Measurements from ENCODE around the gene DENND1A. TPM values are rescaled to one million over a fixed set of nuclear protein-coding genes. Genes with fewer than 3 reads are reported as not detected.
A peak's percentile ranks its signal among the peaks of the same experiment; 100 is the strongest.
"Not testable (repeated sequence)": the region's sequence is repeated elsewhere in the genome, so short reads cannot be mapped to it uniquely, and the experiment has no call there.

DENND1A gene
- total RNA-seq, 1 donor from 2014 or later = 13.9 TPM

DNA sequence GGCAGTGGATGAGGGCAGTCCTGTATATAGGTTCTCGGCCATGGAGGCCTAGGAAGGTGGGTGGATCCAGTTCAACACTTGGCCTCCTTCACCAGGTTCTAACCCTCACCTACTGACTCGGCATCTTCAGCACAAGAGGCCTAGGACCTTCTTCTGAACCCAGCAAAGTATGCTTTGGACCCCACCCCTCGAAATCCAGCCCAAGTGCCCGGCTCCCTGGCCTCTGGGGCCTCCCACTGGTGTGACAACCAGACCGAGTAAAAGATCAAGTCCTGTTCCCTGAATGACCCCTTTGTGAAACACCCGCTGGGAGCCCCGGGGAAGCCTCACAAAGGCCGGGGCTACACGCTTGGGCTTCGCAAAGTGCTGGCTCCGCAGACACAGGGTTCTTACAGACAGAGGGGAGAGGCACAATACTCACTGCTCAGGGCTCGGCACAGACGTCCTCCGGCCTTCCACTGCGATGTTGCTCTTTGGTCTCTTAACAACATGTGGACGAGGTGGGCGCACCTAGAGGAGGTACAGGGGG, 526.9 kb downstream of the DENND1A start:
- Mint-ChIP-seq H3K36me3 (ENCODE audit: unreplicated experiment) (no peaks in the 10 kb centered on the region), H3K4me1 (ENCODE audit: low read depth, unreplicated experiment) (peaks cover 20% of the 10 kb centered on the region), H3K9me3 (ENCODE audit: unreplicated experiment) (peaks cover 6% of the 10 kb centered on the region), H3K4me3 (ENCODE audit: unreplicated experiment) (no peak overlapping the region), H3K27ac (ENCODE audit: unreplicated experiment) (no peak overlapping the region), H3K27me3 (ENCODE audit: unreplicated experiment) (peaks cover 2% of the 10 kb centered on the region)
- no peak for TF ChIP-seq CTCF (IDR thresholded peaks at IDR 0.05; ENCODE audit: partially characterized antibody, unreplicated experiment)
- no peak for DNase-seq

- peak; percentile 69 for DNase-seq
- peak; percentile 77 for TF ChIP-seq CTCF (IDR thresholded peaks at IDR 0.05; ENCODE audit: partially characterized antibody, unreplicated experiment)
- Mint-ChIP-seq H3K27ac (ENCODE audit: unreplicated experiment) (peak overlapping the region; percentile 38), H3K36me3 (ENCODE audit: unreplicated experiment) (no peaks in the 10 kb centered on the region), H3K4me1 (ENCODE audit: low read depth, unreplicated experiment) (peaks cover 15% of the 10 kb centered on the region), H3K27me3 (ENCODE audit: unreplicated experiment) (peaks cover 2% of the 10 kb centered on the region), H3K9me3 (ENCODE audit: unreplicated experiment) (peaks cover 3% of the 10 kb centered on the region), H3K4me3 (ENCODE audit: unreplicated experiment) (no peak overlapping the region)
Observed at GRCh38 chr9:123401879-123402513, 527.9 kb downstream of the DENND1A start.

GRCh38 chr9:123400926-123401503, 528.9 kb downstream of the DENND1A start:
- no peak overlapping the region for H3K4me3 Mint-ChIP-seq (ENCODE audit: unreplicated experiment)
- DNase-seq = no peak
- no peak for TF ChIP-seq CTCF (IDR thresholded peaks at IDR 0.05; ENCODE audit: partially characterized antibody, unreplicated experiment)
- H3K27ac Mint-ChIP-seq (ENCODE audit: unreplicated experiment) = no peak overlapping the region
- H3K4me1 Mint-ChIP-seq (ENCODE audit: low read depth, unreplicated experiment) = peaks cover 13% of the 10 kb centered on the region
- H3K27me3 Mint-ChIP-seq (ENCODE audit: unreplicated experiment) = peaks cover 2% of the 10 kb centered on the region
- H3K9me3 Mint-ChIP-seq (ENCODE audit: unreplicated experiment) = peaks cover 7% of the 10 kb centered on the region
- H3K36me3 Mint-ChIP-seq (ENCODE audit: unreplicated experiment) = no peaks in the 10 kb centered on the region

GRCh38 chr9:123399803-123400378, 530.0 kb downstream of the DENND1A start:
- Mint-ChIP-seq H3K36me3 (ENCODE audit: unreplicated experiment) (no peaks in the 10 kb centered on the region), H3K27me3 (ENCODE audit: unreplicated experiment) (peaks cover 2% of the 10 kb centered on the region), H3K4me3 (ENCODE audit: unreplicated experiment) (no peak overlapping the region), H3K9me3 (ENCODE audit: unreplicated experiment) (peaks cover 9% of the 10 kb centered on the region), H3K4me1 (ENCODE audit: low read depth, unreplicated experiment) (peaks cover 19% of the 10 kb centered on the region), H3K27ac (ENCODE audit: unreplicated experiment) (no peak overlapping the region)
- peak; percentile 67 for DNase-seq
- TF ChIP-seq CTCF (IDR thresholded peaks at IDR 0.05; ENCODE audit: partially characterized antibody, unreplicated experiment) = peak; percentile 69

GRCh38 chr9:123398938-123399337, 531.0 kb downstream of the DENND1A start:
- H3K4me1 Mint-ChIP-seq (ENCODE audit: low read depth, unreplicated experiment) = peaks cover 24% of the 10 kb centered on the region
- not testable (repeated sequence) for H3K9me3 Mint-ChIP-seq (ENCODE audit: unreplicated experiment); H3K4me3 Mint-ChIP-seq (ENCODE audit: unreplicated experiment); DNase-seq; H3K27me3 Mint-ChIP-seq (ENCODE audit: unreplicated experiment); H3K27ac Mint-ChIP-seq (ENCODE audit: unreplicated experiment); H3K36me3 Mint-ChIP-seq (ENCODE audit: unreplicated experiment)

All from glutamatergic neuron (in vitro differentiated cells).